ENCODE results near the gene RFESD. TPM values are rescaled to one million over a fixed set of nuclear protein-coding genes. Genes with fewer than 3 reads are reported as not detected.

The RFESD gene
- total and polyA plus RNA-seq, 2 of the 13 experiments (the other 11 are each of a cell fraction or from before 2014, with no cell fraction given), result 1.1 to 2.2 TPM

- TF ChIP-seq SOX6 (IDR thresholded peaks at IDR 0.05), result no peak
- no peak for TF ChIP-seq SOX6 (CRISPR knock-in tag; IDR thresholded peaks at IDR 0.05)
- no peak for TF ChIP-seq KLF15 (CRISPR knock-in tag; IDR thresholded peaks at IDR 0.05; ENCODE audit: borderline replicate concordance)
- no peak for TF ChIP-seq HNRNPLL (IDR thresholded peaks at IDR 0.05; ENCODE audit: low read depth, low read length, poor library complexity, severe bottlenecking)
- no peak for TF ChIP-seq DR1 (CRISPR knock-in tag; IDR thresholded peaks at IDR 0.05)
Measured at GRCh38 chr5:95626701-95627100, 19.9 kb upstream of the RFESD start (continued).

DNA sequence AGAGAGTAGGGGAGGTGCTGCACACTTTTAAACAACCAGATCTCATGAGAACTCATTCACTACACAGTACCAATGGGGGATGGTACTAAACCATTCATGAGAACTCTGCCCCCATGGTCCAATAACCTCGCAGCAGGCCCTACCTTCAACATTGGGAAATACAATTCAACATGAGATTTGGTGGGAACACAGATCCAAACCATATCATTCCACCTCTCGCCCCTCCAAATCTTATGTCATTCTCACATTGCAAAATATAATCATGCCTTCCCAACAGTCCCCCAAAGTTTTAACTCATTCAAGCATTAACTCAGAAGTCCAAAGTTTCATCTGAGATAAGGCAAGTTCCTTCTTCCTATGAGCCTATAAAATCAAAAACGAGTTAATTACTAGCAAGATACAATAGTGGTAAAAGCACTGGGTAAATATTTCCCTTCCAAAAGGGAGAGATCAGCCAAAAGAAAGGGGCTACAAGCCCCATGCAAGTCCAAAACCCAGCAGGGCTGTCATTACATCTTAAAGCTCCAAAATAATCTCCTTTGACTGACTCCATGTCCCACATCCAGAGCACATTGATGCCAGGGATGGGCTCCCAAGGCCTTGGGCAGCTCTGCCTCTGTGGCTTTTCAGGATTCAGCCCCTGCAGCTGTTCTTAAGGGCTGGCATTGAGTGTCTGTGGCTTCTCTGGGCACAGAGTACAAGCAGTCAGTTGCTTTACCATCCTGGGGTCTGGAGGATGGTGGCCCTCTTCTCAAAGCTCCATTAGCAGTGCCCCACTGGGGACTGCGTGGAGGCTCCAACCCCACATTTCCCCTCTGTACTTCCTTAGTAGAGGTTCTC is 18.4 kb upstream of the RFESD start:
- Histone ChIP-seq H3K36me3 (replicated peaks in 1 of 2; ENCODE audit: control insufficient read depth in 1 of 2, insufficient read depth in 2 of 2, low read length in 2 of 2) (no peaks in the 10 kb centered on the region), H3K9me3 (ENCODE audit: low read length) (no peaks in the 10 kb centered on the region), H3K4me1 (ENCODE audit: insufficient read depth, low read length) (no peaks in the 10 kb centered on the region), H3K79me2 (ENCODE audit: insufficient read depth, low read length) (no peaks in the 10 kb centered on the region), H3K4me3 (replicated peaks in 1 of 3; ENCODE audit: insufficient read depth in 1 of 3, low read depth in 2 of 3, low read length in 3 of 3) (no peak overlapping the region), H3K4me2 (ENCODE audit: low read depth, low read length) (no peak overlapping the region), H3K27ac (ENCODE audit: extremely low read length, insufficient read depth, low read length) (no peak overlapping the region), H3K9ac (ENCODE audit: insufficient read depth, low read depth, low read length) (no peak overlapping the region), H2AFZ (ENCODE audit: low read length) (no peak overlapping the region), H4K20me1 (ENCODE audit: insufficient read depth, low read length) (no peaks in the 10 kb centered on the region), H3K27me3 (ENCODE audit: control insufficient read depth in 1 of 2, insufficient read depth in 2 of 2, low read length in 2 of 2) (peaks cover 0 to 10% of the 10 kb centered on the region in 2 experiments; a peak in 2 of 5 replicates)
- CTCF ChIA-PET (ENCODE audit: low intra/inter-chr PET ratio, low total read pairs), result no interaction called here
- no TSS peak for BruUV-seq (replicated peaks)
- POLR2A ChIA-PET, result no interaction called here
- in situ Hi-C loops (cut with HindIII; ENCODE audit: extremely low pct_ligation_motif_present, low pct_unique_long_range_greater_than_20kb), result loop anchor here (25.0 kb wide), 1 partner anchor 709 kb away; no protein-coding TSS in a partner anchor
- intact Hi-C loops (cut with micrococcal nuclease; ENCODE audit: unreplicated experiment), result no loop called here
- ATAC-seq (no peak), DNase-seq (ENCODE audit: low spot score) (no peak), FAIRE-seq (no peak)
- WGBS (ENCODE audit: low lambda C conversion rate), result 39% methylated on average over 4 of the region's 4 CpGs
- no peak for TF ChIP-seq ZNF354B (CRISPR knock-in tag; IDR thresholded peaks at IDR 0.05)
- no peak for TF ChIP-seq ZNF274 (CRISPR knock-in tag; IDR thresholded peaks at IDR 0.05)
- no peak for TF ChIP-seq ZNF460 (CRISPR knock-in tag; IDR thresholded peaks at IDR 0.05; ENCODE audit: borderline replicate concordance)
- TF ChIP-seq SMAD9 (CRISPR knock-in tag; IDR thresholded peaks at IDR 0.05), result no peak
- no peak for TF ChIP-seq ZNF337 (CRISPR knock-in tag; IDR thresholded peaks at IDR 0.05; ENCODE audit: borderline replicate concordance, low read depth)
- TF ChIP-seq, protein P1, sequence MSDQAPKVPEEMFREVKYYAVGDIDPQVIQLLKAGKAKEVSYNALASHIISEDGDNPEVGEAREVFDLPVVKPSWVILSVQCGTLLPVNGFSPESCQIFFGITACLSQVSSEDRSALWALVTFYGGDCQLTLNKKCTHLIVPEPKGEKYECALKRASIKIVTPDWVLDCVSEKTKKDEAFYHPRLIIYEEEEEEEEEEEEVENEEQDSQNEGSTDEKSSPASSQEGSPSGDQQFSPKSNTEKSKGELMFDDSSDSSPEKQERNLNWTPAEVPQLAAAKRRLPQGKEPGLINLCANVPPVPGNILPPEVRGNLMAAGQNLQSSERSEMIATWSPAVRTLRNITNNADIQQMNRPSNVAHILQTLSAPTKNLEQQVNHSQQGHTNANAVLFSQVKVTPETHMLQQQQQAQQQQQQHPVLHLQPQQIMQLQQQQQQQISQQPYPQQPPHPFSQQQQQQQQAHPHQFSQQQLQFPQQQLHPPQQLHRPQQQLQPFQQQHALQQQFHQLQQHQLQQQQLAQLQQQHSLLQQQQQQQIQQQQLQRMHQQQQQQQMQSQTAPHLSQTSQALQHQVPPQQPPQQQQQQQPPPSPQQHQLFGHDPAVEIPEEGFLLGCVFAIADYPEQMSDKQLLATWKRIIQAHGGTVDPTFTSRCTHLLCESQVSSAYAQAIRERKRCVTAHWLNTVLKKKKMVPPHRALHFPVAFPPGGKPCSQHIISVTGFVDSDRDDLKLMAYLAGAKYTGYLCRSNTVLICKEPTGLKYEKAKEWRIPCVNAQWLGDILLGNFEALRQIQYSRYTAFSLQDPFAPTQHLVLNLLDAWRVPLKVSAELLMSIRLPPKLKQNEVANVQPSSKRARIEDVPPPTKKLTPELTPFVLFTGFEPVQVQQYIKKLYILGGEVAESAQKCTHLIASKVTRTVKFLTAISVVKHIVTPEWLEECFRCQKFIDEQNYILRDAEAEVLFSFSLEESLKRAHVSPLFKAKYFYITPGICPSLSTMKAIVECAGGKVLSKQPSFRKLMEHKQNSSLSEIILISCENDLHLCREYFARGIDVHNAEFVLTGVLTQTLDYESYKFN (CRISPR knock-in tag; conservative IDR thresholded peaks at IDR 0.05), result no peak
- TF ChIP-seq, protein P2, sequence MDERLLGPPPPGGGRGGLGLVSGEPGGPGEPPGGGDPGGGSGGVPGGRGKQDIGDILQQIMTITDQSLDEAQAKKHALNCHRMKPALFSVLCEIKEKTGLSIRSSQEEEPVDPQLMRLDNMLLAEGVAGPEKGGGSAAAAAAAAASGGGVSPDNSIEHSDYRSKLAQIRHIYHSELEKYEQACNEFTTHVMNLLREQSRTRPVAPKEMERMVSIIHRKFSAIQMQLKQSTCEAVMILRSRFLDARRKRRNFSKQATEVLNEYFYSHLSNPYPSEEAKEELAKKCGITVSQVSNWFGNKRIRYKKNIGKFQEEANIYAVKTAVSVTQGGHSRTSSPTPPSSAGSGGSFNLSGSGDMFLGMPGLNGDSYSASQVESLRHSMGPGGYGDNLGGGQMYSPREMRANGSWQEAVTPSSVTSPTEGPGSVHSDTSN (CRISPR knock-in tag; IDR thresholded peaks at IDR 0.05), result no peak
- TF ChIP-seq, protein P3, sequence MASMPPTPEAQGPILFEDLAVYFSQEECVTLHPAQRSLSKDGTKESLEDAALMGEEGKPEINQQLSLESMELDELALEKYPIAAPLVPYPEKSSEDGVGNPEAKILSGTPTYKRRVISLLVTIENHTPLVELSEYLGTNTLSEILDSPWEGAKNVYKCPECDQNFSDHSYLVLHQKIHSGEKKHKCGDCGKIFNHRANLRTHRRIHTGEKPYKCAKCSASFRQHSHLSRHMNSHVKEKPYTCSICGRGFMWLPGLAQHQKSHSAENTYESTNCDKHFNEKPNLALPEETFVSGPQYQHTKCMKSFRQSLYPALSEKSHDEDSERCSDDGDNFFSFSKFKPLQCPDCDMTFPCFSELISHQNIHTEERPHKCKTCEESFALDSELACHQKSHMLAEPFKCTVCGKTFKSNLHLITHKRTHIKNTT (CRISPR knock-in tag; IDR thresholded peaks at IDR 0.05), result no peak
- no peak for TF ChIP-seq RFXAP (CRISPR knock-in tag; IDR thresholded peaks at IDR 0.05; ENCODE audit: borderline replicate concordance)
- no peak for TF ChIP-seq HOXD1 (CRISPR knock-in tag; IDR thresholded peaks at IDR 0.05)
- no peak for TF ChIP-seq SKI (IDR thresholded peaks at IDR 0.05; ENCODE audit: partially characterized antibody)
